ENCODE data around the gene C10orf95.

- TF ChIP-seq, protein P1, sequence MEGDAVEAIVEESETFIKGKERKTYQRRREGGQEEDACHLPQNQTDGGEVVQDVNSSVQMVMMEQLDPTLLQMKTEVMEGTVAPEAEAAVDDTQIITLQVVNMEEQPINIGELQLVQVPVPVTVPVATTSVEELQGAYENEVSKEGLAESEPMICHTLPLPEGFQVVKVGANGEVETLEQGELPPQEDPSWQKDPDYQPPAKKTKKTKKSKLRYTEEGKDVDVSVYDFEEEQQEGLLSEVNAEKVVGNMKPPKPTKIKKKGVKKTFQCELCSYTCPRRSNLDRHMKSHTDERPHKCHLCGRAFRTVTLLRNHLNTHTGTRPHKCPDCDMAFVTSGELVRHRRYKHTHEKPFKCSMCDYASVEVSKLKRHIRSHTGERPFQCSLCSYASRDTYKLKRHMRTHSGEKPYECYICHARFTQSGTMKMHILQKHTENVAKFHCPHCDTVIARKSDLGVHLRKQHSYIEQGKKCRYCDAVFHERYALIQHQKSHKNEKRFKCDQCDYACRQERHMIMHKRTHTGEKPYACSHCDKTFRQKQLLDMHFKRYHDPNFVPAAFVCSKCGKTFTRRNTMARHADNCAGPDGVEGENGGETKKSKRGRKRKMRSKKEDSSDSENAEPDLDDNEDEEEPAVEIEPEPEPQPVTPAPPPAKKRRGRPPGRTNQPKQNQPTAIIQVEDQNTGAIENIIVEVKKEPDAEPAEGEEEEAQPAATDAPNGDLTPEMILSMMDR (IDR thresholded peaks at IDR 0.05), result no peak
- no peak for TF ChIP-seq POLR2AphosphoS5 (IDR thresholded peaks at IDR 0.05)
Observed at GRCh38 chr10:102403115-102403514, 48.2 kb downstream of the C10orf95 start.
